Loucy (cell line): ENCODE data around the gene DROSHA.

Source experiments
- EZH2phosphoT487 ChIP-seq: fragments of 200-600 bp; IDR thresholded peaks from 2 replicates; pipeline ENCODE4 v1.6.1; 2018; ENCODE audit warnings: antibody characterized with exemption, mild to moderate bottlenecking, moderate library complexity, borderline replicate concordance
- TF ChIP-seq, protein P1 (sequence below): fragments of 200-600 bp; sonication (generic); conservative IDR thresholded peaks from 2 replicates; pipeline ENCODE4 v1.5.1; 2014; ENCODE audit warnings: mild to moderate bottlenecking, antibody characterized with exemption, low read length

DNA sequence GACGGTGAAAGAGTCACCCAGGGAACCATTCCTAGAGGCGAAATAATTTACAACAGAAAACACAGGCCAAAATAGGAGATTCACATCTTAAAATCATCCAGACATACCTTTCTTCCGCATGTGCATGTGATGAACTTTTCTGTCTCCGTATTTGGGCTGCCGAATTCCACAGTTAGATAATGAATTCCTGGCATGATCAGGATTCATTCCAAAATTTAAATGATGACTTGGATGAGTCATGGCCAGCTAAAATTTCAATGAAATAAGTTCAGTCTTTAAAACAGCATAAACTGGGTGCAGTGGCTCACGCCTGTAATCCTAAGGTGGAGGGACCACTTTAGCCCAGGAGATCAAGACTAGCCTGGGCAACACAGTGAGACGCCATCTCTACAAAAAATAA, 82.7 kb downstream of the DROSHA start:
- TF ChIP-seq, protein P1, sequence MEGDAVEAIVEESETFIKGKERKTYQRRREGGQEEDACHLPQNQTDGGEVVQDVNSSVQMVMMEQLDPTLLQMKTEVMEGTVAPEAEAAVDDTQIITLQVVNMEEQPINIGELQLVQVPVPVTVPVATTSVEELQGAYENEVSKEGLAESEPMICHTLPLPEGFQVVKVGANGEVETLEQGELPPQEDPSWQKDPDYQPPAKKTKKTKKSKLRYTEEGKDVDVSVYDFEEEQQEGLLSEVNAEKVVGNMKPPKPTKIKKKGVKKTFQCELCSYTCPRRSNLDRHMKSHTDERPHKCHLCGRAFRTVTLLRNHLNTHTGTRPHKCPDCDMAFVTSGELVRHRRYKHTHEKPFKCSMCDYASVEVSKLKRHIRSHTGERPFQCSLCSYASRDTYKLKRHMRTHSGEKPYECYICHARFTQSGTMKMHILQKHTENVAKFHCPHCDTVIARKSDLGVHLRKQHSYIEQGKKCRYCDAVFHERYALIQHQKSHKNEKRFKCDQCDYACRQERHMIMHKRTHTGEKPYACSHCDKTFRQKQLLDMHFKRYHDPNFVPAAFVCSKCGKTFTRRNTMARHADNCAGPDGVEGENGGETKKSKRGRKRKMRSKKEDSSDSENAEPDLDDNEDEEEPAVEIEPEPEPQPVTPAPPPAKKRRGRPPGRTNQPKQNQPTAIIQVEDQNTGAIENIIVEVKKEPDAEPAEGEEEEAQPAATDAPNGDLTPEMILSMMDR = no peak
- TF ChIP-seq EZH2phosphoT487 = no peak
